Measurements from ENCODE around the gene AZGP1.

DNA sequence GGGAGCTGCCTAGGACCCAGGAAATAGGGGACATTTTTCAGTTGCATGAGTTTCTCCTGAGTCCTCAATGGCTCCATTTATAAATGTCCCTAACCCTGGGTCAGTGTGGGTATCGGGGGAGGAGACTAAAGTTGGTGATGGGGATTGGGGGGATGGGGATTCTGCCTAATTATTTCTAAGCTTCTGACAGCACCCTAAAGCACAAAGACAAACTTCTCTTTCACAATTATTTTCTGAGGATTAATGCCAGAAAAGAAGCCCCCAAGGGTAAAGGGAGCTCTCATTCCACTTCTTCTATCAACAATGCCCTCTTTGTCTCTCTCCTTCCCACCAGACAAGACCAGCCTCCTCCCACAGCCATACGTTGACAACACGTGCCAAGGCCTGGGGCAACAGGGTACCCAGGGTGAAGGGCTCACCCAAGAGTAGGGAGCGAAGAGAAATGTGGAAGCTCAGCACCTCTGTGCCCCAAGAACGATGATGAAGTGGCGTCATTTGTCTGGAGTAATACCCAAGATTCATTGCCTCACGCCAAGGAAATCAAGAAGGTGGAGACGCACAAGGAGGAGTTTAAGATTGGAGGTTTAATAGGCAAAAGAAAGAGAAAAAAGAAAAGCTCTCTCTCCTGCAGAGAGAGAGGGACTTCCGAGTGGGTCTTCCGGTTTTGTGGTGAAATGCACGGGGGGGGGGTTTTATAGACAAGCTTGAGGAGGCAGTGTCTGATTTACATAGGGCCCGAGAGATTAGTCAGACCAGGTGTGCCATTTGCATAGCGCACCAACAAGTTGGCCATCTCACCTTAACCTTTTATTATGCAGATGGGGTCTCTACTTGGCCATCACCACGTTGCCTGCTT is 32.0 kb downstream of the AZGP1 start:
- TF ChIP-seq, protein P1, sequence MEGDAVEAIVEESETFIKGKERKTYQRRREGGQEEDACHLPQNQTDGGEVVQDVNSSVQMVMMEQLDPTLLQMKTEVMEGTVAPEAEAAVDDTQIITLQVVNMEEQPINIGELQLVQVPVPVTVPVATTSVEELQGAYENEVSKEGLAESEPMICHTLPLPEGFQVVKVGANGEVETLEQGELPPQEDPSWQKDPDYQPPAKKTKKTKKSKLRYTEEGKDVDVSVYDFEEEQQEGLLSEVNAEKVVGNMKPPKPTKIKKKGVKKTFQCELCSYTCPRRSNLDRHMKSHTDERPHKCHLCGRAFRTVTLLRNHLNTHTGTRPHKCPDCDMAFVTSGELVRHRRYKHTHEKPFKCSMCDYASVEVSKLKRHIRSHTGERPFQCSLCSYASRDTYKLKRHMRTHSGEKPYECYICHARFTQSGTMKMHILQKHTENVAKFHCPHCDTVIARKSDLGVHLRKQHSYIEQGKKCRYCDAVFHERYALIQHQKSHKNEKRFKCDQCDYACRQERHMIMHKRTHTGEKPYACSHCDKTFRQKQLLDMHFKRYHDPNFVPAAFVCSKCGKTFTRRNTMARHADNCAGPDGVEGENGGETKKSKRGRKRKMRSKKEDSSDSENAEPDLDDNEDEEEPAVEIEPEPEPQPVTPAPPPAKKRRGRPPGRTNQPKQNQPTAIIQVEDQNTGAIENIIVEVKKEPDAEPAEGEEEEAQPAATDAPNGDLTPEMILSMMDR (IDR thresholded peaks at IDR 0.05 in 4 of 5, conservative IDR thresholded peaks at IDR 0.05 in 1 of 5) = no peak
- no peak for TF ChIP-seq POLR2A (IDR thresholded peaks at IDR 0.05)

Data from gastrocnemius medialis (tissue), 4 donors.